Measurements from ENCODE around the gene SV2B.

Gene SV2B

DNA sequence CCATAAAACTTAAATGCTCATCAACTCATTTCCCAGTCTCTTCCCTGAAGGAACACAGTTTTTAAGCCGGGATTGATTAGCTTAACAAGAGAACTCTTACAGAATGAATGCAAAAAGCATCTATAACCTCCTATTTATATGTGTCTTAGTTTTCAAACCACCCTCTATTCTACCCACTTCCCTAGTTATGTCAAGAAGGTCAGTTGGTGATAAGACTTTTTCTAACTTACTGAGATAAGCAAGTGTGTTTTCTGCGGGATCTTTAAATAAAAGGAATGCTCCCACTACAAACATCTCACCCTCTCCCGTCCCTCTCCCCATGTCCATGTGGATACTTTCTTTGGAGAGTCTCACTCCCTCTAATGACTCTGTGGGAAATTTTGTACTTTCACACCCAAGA lies 218.5 kb downstream of the SV2B start:
- no peaks in the 10 kb centered on the region for H3K27me3 ChIP-seq (ENCODE audit: insufficient read depth, poor library complexity, severe bottlenecking)
- H3K27ac ChIP-seq (replicated peaks), result no peak overlapping the region
- DNase-seq (ENCODE audit: low read depth in 1 of 2, low spot score in 1 of 2), result no peak
- no peak for TF ChIP-seq POLR2AphosphoS5 (IDR thresholded peaks at IDR 0.05; ENCODE audit: low read depth)
- no peak for TF ChIP-seq CTCF (IDR thresholded peaks at IDR 0.05; ENCODE audit: insufficient read depth, low read length)
- TF ChIP-seq REST (IDR thresholded peaks at IDR 0.05; ENCODE audit: insufficient replicate concordance, low read depth), result no peak
- no peak for TF ChIP-seq SPI1 (IDR thresholded peaks at IDR 0.05; ENCODE audit: borderline replicate concordance, low read depth)
- TF ChIP-seq GABPA (IDR thresholded peaks at IDR 0.05; ENCODE audit: low read depth), result no peak
- H3K4me3 ChIP-seq (replicated peaks; ENCODE audit: insufficient read depth, low read length), result no peak overlapping the region

DNA sequence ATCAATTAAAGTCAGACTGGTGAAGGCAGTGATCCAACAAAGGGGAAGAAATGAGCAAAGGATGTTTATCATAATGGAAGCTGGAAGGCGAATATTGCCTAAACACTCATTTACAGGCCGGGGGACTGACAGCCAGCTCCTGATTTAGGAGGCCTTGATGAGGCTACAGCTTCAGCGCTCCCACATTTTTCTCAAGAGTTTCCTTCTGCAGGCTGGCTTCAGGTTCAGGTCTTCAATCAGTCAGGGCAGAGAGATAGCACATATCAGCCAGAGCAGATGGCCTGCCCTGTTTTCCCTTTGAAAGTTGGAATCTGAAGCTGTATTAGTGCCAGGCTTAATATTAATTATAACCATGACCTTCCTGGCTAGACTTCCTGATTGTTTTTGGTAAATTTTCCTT lies 218.9 kb downstream of the SV2B start:
- TF ChIP-seq SPI1 (IDR thresholded peaks at IDR 0.05; ENCODE audit: borderline replicate concordance, low read depth) (no peak), CTCF (IDR thresholded peaks at IDR 0.05; ENCODE audit: insufficient read depth, low read length) (no peak), GABPA (IDR thresholded peaks at IDR 0.05; ENCODE audit: low read depth) (no peak), REST (IDR thresholded peaks at IDR 0.05; ENCODE audit: insufficient replicate concordance, low read depth) (no peak), POLR2AphosphoS5 (IDR thresholded peaks at IDR 0.05; ENCODE audit: low read depth) (no peak)
- Histone ChIP-seq H3K27ac (replicated peaks) (no peak overlapping the region), H3K4me3 (replicated peaks; ENCODE audit: insufficient read depth, low read length) (no peak overlapping the region), H3K27me3 (ENCODE audit: insufficient read depth, poor library complexity, severe bottlenecking) (no peaks in the 10 kb centered on the region)
- DNase-seq (ENCODE audit: low read depth in 1 of 2, low spot score in 1 of 2), result no peak

DNA sequence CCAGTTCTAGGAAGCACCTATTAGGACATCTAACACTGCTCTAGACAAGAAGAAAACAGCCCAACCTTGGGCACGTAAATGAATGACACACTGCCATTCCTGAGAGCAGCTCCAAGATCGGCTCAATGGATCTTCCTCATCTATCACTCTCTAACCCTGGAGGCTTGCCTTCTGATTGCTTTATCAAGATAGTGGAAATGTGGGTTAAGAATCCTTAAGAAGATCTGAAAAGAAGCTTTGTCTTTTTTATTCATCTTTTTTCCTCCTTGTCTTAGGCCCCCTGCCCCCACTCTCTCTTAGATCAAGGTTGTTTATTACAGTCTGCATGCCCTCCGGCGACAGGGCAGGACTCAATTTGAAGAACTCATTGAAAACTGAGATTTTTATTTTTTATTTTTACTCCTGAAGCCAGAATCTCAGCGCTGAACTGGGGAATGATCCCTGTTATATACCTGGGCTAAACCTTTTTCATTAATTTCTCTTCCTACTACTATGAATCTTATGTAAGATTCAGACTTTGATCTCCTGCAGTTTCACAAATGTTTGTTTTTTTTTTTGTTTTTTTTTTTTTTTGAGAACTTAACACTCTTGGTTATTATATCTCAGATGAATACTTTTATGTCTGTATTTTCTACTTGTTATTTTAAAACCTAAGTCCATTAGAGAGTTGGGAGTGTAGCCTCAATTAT lies 219.5 kb downstream of the SV2B start:
- Histone ChIP-seq H3K4me3 (replicated peaks; ENCODE audit: insufficient read depth, low read length) (no peak overlapping the region), H3K27me3 (ENCODE audit: insufficient read depth, poor library complexity, severe bottlenecking) (no peaks in the 10 kb centered on the region), H3K27ac (replicated peaks) (no peak overlapping the region)
- TF ChIP-seq POLR2AphosphoS5 (IDR thresholded peaks at IDR 0.05; ENCODE audit: low read depth) (no peak), SPI1 (IDR thresholded peaks at IDR 0.05; ENCODE audit: borderline replicate concordance, low read depth) (no peak), GABPA (IDR thresholded peaks at IDR 0.05; ENCODE audit: low read depth) (no peak), CTCF (IDR thresholded peaks at IDR 0.05; ENCODE audit: insufficient read depth, low read length) (no peak), REST (IDR thresholded peaks at IDR 0.05; ENCODE audit: insufficient replicate concordance, low read depth) (no peak)
- DNase-seq (ENCODE audit: low read depth in 1 of 2, low spot score in 1 of 2), result no peak

All from HL-60 (cell line).